ENCODE results near the gene PTPRM.
A peak's percentile ranks its signal among the peaks of the same experiment; 100 is the strongest.

The PTPRM gene

DNA sequence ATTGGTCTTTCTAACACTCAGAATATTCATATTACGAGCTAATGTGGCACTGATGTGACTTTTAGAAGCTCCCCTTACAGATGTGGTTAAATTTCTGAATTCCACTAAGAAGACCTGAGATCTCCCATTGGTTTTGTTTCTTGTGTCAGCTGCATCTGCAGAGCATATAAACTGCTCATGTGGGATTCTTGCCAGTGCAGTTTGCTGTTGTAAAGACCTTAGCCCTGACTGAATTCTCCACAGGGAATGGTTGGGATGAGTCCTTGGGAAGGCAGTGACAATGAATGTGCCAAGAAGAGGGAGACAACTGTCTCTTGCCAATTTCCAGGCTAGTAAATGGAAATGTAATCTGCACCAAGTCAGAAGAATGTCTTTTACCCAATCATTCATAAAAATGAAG lies 94.1 kb downstream of the PTPRM start:
- H3K9me3 Mint-ChIP-seq: no peaks in the 10 kb centered on the region
- no peak for DNase-seq
- H3K27me3 Mint-ChIP-seq (ENCODE audit: low read depth, poor library complexity): peaks cover 4% of the 10 kb centered on the region
- no peak overlapping the region for H3K4me3 Mint-ChIP-seq
- H3K36me3 Mint-ChIP-seq (ENCODE audit: low read depth): no peaks in the 10 kb centered on the region
- TF ChIP-seq, protein P1, sequence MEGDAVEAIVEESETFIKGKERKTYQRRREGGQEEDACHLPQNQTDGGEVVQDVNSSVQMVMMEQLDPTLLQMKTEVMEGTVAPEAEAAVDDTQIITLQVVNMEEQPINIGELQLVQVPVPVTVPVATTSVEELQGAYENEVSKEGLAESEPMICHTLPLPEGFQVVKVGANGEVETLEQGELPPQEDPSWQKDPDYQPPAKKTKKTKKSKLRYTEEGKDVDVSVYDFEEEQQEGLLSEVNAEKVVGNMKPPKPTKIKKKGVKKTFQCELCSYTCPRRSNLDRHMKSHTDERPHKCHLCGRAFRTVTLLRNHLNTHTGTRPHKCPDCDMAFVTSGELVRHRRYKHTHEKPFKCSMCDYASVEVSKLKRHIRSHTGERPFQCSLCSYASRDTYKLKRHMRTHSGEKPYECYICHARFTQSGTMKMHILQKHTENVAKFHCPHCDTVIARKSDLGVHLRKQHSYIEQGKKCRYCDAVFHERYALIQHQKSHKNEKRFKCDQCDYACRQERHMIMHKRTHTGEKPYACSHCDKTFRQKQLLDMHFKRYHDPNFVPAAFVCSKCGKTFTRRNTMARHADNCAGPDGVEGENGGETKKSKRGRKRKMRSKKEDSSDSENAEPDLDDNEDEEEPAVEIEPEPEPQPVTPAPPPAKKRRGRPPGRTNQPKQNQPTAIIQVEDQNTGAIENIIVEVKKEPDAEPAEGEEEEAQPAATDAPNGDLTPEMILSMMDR (IDR thresholded peaks at IDR 0.05): no peak
- peaks cover 21% of the 10 kb centered on the region for H3K4me1 Mint-ChIP-seq
- H3K27ac Mint-ChIP-seq: peak overlapping the region; percentile 26

DNA sequence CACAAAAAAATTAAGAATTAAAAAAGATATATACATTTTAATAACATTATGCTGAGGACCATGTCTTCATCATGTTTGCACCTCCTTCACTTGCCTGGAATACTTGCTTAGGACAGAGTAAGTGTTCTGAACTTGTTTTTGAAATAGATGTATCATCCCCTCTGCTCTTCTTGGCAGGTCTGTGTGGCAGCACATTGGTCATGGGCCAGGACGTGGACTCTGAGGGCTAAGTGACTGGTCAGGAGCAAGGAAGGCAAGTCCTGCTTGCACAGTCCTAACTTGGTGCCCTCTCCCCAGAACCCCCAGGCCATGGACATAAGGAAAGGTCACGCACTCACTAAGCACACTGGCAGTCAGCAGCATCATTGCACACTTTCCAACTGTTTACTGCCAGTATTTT lies 95.8 kb downstream of the PTPRM start:
- H3K4me3 Mint-ChIP-seq: no peak overlapping the region
- H3K4me1 Mint-ChIP-seq: peaks cover 26% of the 10 kb centered on the region
- no peak overlapping the region for H3K27ac Mint-ChIP-seq
- no peak for DNase-seq
- peaks cover 4% of the 10 kb centered on the region for H3K27me3 Mint-ChIP-seq (ENCODE audit: low read depth, poor library complexity)
- H3K36me3 Mint-ChIP-seq (ENCODE audit: low read depth): no peaks in the 10 kb centered on the region
- no peaks in the 10 kb centered on the region for H3K9me3 Mint-ChIP-seq
- TF ChIP-seq, protein P1 (IDR thresholded peaks at IDR 0.05): no peak

DNA sequence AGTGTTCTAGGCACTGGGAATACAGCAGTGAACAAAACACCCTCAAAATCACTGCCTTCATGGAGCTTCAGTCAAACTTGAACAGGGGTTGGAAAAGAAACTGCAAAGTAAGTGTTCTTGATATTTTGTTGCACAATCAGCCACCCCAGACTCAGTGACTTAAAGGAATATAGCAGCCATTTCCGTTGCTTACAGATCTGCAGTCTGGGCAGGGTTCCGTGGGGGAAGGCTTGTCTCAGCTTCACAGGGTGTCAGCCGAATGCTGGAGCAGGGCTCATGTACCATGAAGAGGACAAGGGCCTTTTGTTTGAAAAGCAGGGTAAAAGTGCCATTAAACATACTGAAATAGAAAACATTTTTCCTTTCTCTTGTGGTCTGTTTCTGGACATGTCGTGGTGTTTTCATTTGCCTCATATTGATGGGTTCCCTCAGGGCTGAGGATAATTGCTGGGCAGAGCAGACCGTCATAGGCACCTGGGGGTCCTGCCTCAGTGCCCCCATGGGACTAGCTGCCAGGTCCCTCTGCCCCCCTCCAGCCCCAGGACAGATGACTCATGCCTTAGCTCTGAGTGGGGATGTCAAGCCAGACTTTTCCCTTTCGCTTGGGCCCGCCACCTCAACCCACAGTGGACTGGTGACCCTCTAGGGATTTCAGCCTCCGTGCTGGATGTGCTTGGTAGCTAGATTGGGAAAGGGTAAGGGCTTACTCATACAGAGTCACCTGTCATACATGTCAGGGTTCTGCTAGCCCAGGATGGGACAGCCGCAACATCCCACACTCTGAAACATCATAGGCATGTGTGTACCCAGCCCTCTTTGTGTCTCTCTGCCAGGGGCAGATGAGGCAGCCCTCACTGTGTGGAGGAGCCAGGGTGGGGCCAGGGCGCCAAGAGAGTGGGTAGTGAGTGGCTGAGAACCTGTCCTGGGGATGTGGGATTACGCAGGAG lies 96.5 kb downstream of the PTPRM start:
- Mint-ChIP-seq H3K36me3 (ENCODE audit: low read depth) (no peaks in the 10 kb centered on the region), H3K4me3 (no peak overlapping the region), H3K27ac (peak overlapping the region; percentile 41), H3K4me1 (peaks cover 28% of the 10 kb centered on the region), H3K9me3 (no peaks in the 10 kb centered on the region), H3K27me3 (ENCODE audit: low read depth, poor library complexity) (peaks cover 4% of the 10 kb centered on the region)
- DNase-seq: no peak
- TF ChIP-seq, protein P1 (IDR thresholded peaks at IDR 0.05): no peak

DNA sequence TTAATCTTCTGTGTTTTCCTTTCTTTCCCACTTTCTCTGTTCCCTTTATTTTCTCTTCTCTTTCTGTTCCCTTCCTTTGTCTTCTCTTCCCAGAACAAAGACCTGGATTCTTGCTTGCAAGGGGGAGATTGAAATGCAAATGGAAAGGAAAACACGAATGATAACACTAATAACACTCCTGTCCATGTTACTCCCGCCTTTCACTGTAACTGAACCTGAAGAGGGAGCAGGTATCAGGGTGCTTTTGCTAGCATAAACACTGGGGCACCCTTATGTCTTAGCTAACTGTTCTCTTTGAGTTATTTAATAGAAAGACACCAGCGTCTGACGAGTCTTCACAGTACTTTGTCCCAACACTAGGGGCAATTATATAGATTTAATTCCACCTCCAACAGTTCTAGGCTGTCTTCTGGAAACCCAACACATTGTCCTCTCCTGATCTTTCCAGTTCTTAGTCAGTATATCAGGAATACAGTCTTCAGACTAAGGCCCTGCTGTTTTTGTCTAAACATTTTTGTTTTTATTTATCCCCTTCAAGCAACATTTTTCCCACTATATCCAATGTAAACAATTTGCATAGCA lies 99.2 kb downstream of the PTPRM start:
- peaks cover 4% of the 10 kb centered on the region for H3K27me3 Mint-ChIP-seq (ENCODE audit: low read depth, poor library complexity)
- TF ChIP-seq, protein P1 (IDR thresholded peaks at IDR 0.05): no peak
- no peak overlapping the region for H3K27ac Mint-ChIP-seq
- no peaks in the 10 kb centered on the region for H3K36me3 Mint-ChIP-seq (ENCODE audit: low read depth)
- no peak for DNase-seq
- peaks cover 49% of the 10 kb centered on the region for H3K4me1 Mint-ChIP-seq
- no peak overlapping the region for H3K4me3 Mint-ChIP-seq
- no peaks in the 10 kb centered on the region for H3K9me3 Mint-ChIP-seq

DNA sequence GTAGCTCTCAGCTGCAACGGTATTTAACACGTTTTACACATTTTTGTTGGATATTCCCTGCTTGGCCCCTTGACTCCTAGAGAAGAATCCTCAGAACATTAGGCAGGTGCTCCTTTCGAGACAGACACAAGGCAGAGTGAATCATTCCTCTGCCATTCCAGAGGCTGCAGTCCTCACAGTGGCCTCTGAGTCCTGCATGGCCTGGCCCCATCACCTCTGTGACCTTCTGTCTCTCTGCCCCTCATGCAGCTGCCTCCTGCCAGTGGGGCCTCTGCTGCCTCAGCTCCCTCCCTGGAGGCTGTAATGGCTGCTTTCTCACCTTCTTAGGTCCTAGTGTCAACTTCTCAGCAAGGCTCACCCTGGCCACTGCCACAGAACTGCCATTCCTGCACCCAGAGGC lies 101.3 kb downstream of the PTPRM start:
- H3K36me3 Mint-ChIP-seq (ENCODE audit: low read depth): no peaks in the 10 kb centered on the region
- TF ChIP-seq, protein P1 (IDR thresholded peaks at IDR 0.05): no peak
- no peak overlapping the region for H3K4me3 Mint-ChIP-seq
- peak; percentile 9 for DNase-seq
- no peaks in the 10 kb centered on the region for H3K27me3 Mint-ChIP-seq (ENCODE audit: low read depth, poor library complexity)
- peaks cover 53% of the 10 kb centered on the region for H3K4me1 Mint-ChIP-seq
- H3K9me3 Mint-ChIP-seq: no peaks in the 10 kb centered on the region
- peak overlapping the region; percentile 62 for H3K27ac Mint-ChIP-seq
